HEK293T (cell line): ENCODE data around the gene ZYG11A.

Experiments used
- ARNT ChIP-seq: fragments of 450-650 bp; IDR thresholded peaks from 2 replicates; pipeline ENCODE4 v1.6.1; 2017; ENCODE audit warnings: mild to moderate bottlenecking
- FOXM1 ChIP-seq: fragments of 450-650 bp; IDR thresholded peaks from 2 replicates; pipeline ENCODE4 v1.6.1; 2017; ENCODE audit warnings: mild to moderate bottlenecking, borderline replicate concordance
- PKNOX1 ChIP-seq: fragments of 450-650 bp; IDR thresholded peaks from 2 replicates; pipeline ENCODE4 v1.6.1; 2016
- SP1 ChIP-seq: fragments of 450-650 bp; IDR thresholded peaks from 2 replicates; pipeline ENCODE4 v1.6.1; 2017
- ZNF384 ChIP-seq: fragments of 450-650 bp; IDR thresholded peaks from 2 replicates; pipeline ENCODE4 v1.6.1; 2016

- TF ChIP-seq FOXM1 (no peak), ZNF384 (no peak), ARNT (no peak), SP1 (no peak), PKNOX1 (no peak)
Observed at GRCh38 chr1:52904927-52905698, 62.6 kb downstream of the ZYG11A start.
